ENCODE data around the gene MEGF11.

GRCh38 chr15:66139591-66140207 is 113.9 kb downstream of the MEGF11 start:
- TF ChIP-seq CTCF (IDR thresholded peaks at IDR 0.05; ENCODE audit: insufficient read depth, low read length): no peak
- TF ChIP-seq POLR2AphosphoS5 (IDR thresholded peaks at IDR 0.05; ENCODE audit: low read depth): no peak
- TF ChIP-seq GABPA (IDR thresholded peaks at IDR 0.05; ENCODE audit: low read depth): no peak
- TF ChIP-seq REST (IDR thresholded peaks at IDR 0.05; ENCODE audit: insufficient replicate concordance, low read depth): no peak
